A549 (cell line): Measurements from ENCODE around the gene TRIM59. TPM values are rescaled to one million over a fixed set of nuclear protein-coding genes. Genes with fewer than 3 reads are reported as not detected.

Experiments
- ATAC-seq, 2 experiments: fragments of 200-7000 bp in 1 of 2; fragments of >200 bp in 1 of 2; cut with Nextera tagmentation in 1 of 2; cut with Tn5 transposase in 1 of 2; 3 replicates each; pipeline versions ENCODE4 v1.8.0 to v1.9.1; 2018 to 2020; ENCODE audit warnings: mild to moderate bottlenecking in 1 of 2, moderate library complexity in 1 of 2
- CTCF ChIA-PET: fragments of 300-600 bp; sonication (Branson Sonifier 250); formaldehyde crosslinking; extraction: SDS; loops from one replicate; lab custom pipeline; 2021; ENCODE audit warnings: antibody characterized with exemption, inconsistent platforms; lab: Yijun Ruan, JAX
- POLR2A ChIA-PET: fragments of 350-600 bp; formaldehyde crosslinking; extraction: SDS; loops from one replicate; lab custom pipeline; 2021; ENCODE audit warnings: antibody characterized with exemption, inconsistent platforms; lab: Yijun Ruan, JAX
- DNase-seq, 2 experiments: peaks; one replicate each; pipeline versions ENCODE4 v3.0.0 to v3.0.0-alpha.2; 2011 to 2016; ENCODE audit warnings: low read depth in 1 of 2, low spot score in 1 of 2
- FAIRE-seq: peaks from 2 replicates; lab custom pipeline; 2011; peaks lifted over from hg19 to GRCh38; lab: Jason Lieb, UNC
- H3K27ac ChIP-seq, 2 experiments: fragments of >200 bp; sonication (Bioruptor Twin); formaldehyde crosslinking; 3 replicates each; pipeline ENCODE4 v1.5.1; 2016 to 2017
- H3K4me1 ChIP-seq: fragments of >200 bp; sonication (Bioruptor Twin); formaldehyde crosslinking; 3 replicates; pipeline ENCODE4 v1.6.1; 2016
- H3K4me2 ChIP-seq: fragments of >200 bp; sonication (Bioruptor Twin); formaldehyde crosslinking; 3 replicates; pipeline ENCODE4 v1.6.1; 2016
- H3K4me3 ChIP-seq: fragments of >200 bp; sonication (Bioruptor Twin); formaldehyde crosslinking; 3 replicates; pipeline ENCODE4 v1.5.1; 2016
- H3K9me3 ChIP-seq: fragments of >200 bp; sonication (Bioruptor Twin); formaldehyde crosslinking; 3 replicates; pipeline ENCODE4 v1.6.1; 2016
- CHD2 ChIP-seq: fragments of 150-350 bp; IDR thresholded peaks from 2 replicates; pipeline ENCODE4 v1.6.1; 2014; ENCODE audit warnings: low read length; ENCODE audit not compliant: partially characterized antibody
- CHD4 ChIP-seq: fragments of 200-600 bp; sonication (generic); IDR thresholded peaks from 2 replicates; pipeline ENCODE4 v1.6.1; 2016; ENCODE audit warnings: antibody characterized with exemption, mild to moderate bottlenecking, borderline replicate concordance
- GATA3 ChIP-seq: IDR thresholded peaks from 2 replicates; pipeline ENCODE4 v1.6.1; 2012; ENCODE audit warnings: borderline replicate concordance
- HDAC2 ChIP-seq: fragments of 200-600 bp; sonication (generic); IDR thresholded peaks from 2 replicates; pipeline ENCODE4 v1.6.1; 2016
- HOXB5 ChIP-seq: fragments of 250-450 bp; sonication (Bioruptor Pico); IDR thresholded peaks from 2 replicates; pipeline ENCODE4 v1.5.0; 2020; ENCODE audit warnings: mild to moderate bottlenecking, moderate library complexity
- JUN ChIP-seq, 2 experiments: fragments of >200 bp; sonication (Bioruptor Twin); formaldehyde crosslinking; IDR thresholded peaks; 2 replicates in 1 of 2; 3 replicates in 1 of 2; pipeline ENCODE4 v1.6.1; 2016 to 2017
- KDM1A ChIP-seq: fragments of 200-600 bp; sonication (generic); IDR thresholded peaks from 2 replicates; pipeline ENCODE4 v1.6.1; 2016; ENCODE audit warnings: low read depth, mild to moderate bottlenecking
- KDM5A ChIP-seq: fragments of 200-600 bp; sonication (generic); IDR thresholded peaks from 2 replicates; pipeline ENCODE4 v1.6.1; 2016; ENCODE audit warnings: antibody characterized with exemption, mild to moderate bottlenecking
- MAZ ChIP-seq: fragments of 150-350 bp; IDR thresholded peaks from 2 replicates; pipeline ENCODE4 v1.6.1; 2014; ENCODE audit warnings: antibody characterized with exemption, low read depth, low read length, borderline replicate concordance
- NR3C1 ChIP-seq: fragments of >200 bp; sonication (Bioruptor Twin); formaldehyde crosslinking; IDR thresholded peaks from 3 replicates; pipeline ENCODE4 v1.6.1; 2017
- POLR2A ChIP-seq: IDR thresholded peaks from 2 replicates; pipeline ENCODE4 v1.6.1; 2012; ENCODE audit warnings: mild to moderate bottlenecking, low read length
- POLR2AphosphoS2 ChIP-seq: conservative IDR thresholded peaks from 2 replicates; pipeline ENCODE4 v1.6.1; 2012; ENCODE audit warnings: low read length, improper control_type of control experiment, inconsistent platforms
- RCOR1 ChIP-seq: fragments of 150-350 bp; IDR thresholded peaks from 2 replicates; pipeline ENCODE4 v1.6.1; 2014; ENCODE audit warnings: antibody characterized with exemption, low read length, low read depth
- SMC3 ChIP-seq: fragments of >200 bp; sonication (Bioruptor Twin); formaldehyde crosslinking; IDR thresholded peaks from 3 replicates; pipeline ENCODE4 v1.6.1; 2018; ENCODE audit warnings: inconsistent platforms
- WGBS: methylation state at CpG from one replicate; pipeline ENCODE4 v1.1.6; 2017; ENCODE audit errors: missing lambda C conversion rate; 5-methylcytosine and 5-hydroxymethylcytosine counted together
- polyA plus RNA-seq, 4 experiments: library from polyadenylated mRNA; depleted of rRNA in 3 of 4; stranded (reverse); fragments of >200 nt; fragmentation: RNase III in 1 of 4; extraction: RNeasy Plus Mini Kit Qiagen cat#74134 plus additional on column Dnase treatment in 1 of 4; gene quantifications; 2 replicates in 3 of 4; 3 replicates in 1 of 4; pipeline ENCODE4 v1.2.3, GENCODE V29; 2011 to 2017
- TF ChIP-seq, protein P1 (sequence below): IDR thresholded peaks from 2 replicates; pipeline ENCODE4 v1.6.1; 2012
- TF ChIP-seq, protein P2 (sequence below): fragments of >200 bp; sonication (Bioruptor Twin); formaldehyde crosslinking; IDR thresholded peaks from 2 replicates; pipeline ENCODE4 v1.6.1; 2016
- TF ChIP-seq, protein P3 (sequence below): IDR thresholded peaks from 2 replicates; pipeline ENCODE4 v1.6.1; 2012; ENCODE audit warnings: low read depth, borderline replicate concordance
- TF ChIP-seq, protein P4 (sequence below): fragments of >200 bp; sonication (Bioruptor Twin); formaldehyde crosslinking; IDR thresholded peaks from 3 replicates; pipeline ENCODE4 v1.6.1; 2016

The TRIM59 gene
- polyA plus RNA-seq, 2 of the 4 experiments (the other 2 are of a cell fraction) = 10.9 to 12.1 TPM

DNA sequence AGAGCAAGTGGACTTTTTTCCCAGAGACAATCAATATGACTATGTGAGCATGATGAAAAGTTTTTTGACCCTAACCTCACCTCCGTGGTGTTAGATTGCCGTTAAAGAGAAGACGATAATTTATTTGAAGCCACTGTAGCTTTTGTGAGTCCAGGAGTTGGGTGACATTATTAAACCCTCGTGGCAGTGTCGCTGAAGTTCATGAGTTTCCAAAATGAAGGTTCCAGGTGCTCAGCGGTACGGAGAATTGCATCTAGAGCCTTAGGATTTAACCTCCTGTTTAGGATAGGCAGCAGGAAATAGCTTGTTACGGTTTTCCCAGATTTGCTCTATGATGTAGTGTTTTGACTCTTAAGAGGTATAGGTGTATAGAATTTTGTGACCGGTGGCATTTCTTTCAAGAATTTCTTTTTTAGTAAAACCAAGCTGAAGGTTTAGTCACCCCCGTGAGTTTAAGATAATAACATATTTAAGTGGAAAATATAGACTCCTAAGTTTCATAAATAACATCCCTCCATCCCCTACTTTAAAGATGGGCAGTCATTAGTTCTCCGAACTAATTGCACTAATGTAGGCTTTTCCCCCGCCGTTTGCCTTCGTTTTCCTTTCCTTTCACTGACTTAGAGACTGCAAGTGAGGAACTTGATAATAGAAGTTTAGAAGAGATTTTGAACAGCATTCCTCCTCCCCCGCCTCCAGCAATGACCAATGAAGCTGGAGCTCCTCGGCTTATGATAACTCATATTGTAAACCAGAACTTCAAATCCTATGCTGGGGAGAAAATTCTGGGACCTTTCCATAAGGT lies 48.1 kb downstream of the TRIM59 start:
- TF ChIP-seq, protein P1, sequence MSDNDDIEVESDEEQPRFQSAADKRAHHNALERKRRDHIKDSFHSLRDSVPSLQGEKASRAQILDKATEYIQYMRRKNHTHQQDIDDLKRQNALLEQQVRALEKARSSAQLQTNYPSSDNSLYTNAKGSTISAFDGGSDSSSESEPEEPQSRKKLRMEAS = 0 out of 2 replicates have a peak, but pooled peaks have one; percentile 21
- no peak for TF ChIP-seq MAZ
- no peak for TF ChIP-seq JUN (IDR thresholded peaks at IDR 0.05)
- ChIA-PET POLR2A (no interaction called here), CTCF (interaction anchor here (1.4 kb wide), 1 partner anchor 11 kb away, joined by 12 read pairs; no protein-coding TSS in a partner anchor)
- Histone ChIP-seq H3K4me3 (peak overlapping the region; percentile 90), H3K27ac (peak overlapping the region; percentile 92 to 95), H3K4me2 (peak overlapping the region; percentile 82), H3K4me1 (peaks cover 33% of the 10 kb centered on the region), H3K9me3 (no peaks in the 10 kb centered on the region)
- no peak for ATAC-seq
- no peak for FAIRE-seq
- DNase-seq = peak in 1 of 2 experiments; percentile 52
- WGBS = 2% methylated on average over 16 of the region's 16 CpGs

DNA sequence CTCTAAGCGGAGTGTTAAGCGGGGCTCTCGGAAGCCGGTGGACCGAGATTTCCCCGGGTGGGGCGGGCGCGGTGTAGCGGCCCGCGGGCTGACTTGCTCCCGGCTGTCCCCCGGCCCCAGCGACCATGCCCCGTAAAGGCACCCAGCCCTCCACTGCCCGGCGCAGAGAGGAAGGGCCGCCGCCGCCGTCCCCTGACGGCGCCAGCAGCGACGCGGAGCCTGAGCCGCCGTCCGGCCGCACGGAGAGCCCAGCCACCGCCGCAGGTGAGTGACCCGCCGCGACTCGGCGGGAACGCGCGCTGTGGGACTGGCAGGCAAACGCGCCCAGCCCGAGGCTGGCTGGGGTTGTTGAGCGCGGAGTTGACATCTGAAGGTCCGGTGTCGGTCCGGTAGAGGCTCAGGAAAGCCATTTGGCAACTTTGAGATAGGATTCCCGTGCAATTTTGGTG lies 48.9 kb downstream of the TRIM59 start:
- Histone ChIP-seq H3K27ac (peak overlapping the region; percentile 92 to 95), H3K4me1 (peaks cover 28% of the 10 kb centered on the region), H3K4me2 (peak overlapping the region; percentile 82), H3K4me3 (peak overlapping the region; percentile 90), H3K9me3 (no peaks in the 10 kb centered on the region)
- POLR2A ChIA-PET = interaction anchor here (1.4 kb wide), 1 partner anchor 9 kb away, joined by 8 read pairs; no protein-coding TSS in a partner anchor
- DNase-seq = no peak
- peak; percentile 24 to 32 for ATAC-seq
- FAIRE-seq = no peak
- WGBS = 2% methylated on average over 29 of the region's 51 CpGs
- TF ChIP-seq, protein P2, sequence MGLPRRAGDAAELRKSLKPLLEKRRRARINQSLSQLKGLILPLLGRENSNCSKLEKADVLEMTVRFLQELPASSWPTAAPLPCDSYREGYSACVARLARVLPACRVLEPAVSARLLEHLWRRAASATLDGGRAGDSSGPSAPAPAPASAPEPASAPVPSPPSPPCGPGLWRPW = no peak
- CTCF ChIA-PET = interaction anchor here (1.0 to 1.4 kb wide), 2 partner anchors 10 to 11 kb away, joined by 3 to 12 read pairs; no protein-coding TSS in a partner anchor

DNA sequence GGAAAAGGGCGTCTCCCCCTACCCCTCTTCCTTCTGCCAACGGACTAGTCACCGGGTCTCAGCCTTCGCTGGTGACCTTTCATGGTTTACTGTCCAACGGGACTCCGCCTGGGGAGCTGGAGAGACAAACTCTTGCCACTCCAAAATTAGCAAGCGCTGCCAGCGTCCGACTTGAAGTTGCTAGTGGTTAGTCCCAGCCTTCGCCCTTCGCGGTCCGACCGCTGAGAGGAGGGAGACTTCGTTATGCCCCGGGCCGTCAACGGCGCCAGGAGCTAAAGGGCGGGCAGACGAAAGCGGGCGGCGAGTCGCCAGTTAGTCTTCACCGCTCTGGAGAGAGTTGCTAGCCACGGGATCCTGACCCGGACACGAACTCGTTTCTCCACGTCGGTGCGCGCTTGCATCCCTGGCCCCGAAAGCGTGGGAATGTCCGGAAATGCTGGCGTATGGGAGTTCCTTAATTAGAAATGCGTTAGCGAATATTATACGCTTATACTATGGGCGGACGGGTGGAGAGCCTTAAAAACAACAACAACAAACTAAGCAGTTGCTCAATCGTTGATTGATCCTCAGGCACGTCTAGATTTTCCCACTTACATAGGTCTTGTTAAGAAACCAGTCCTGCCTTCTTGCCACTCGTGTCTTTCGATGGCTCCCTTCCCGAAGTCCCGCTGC lies 49.4 kb downstream of the TRIM59 start:
- DNase-seq (peak in 1 of 2 experiments; percentile 42), ATAC-seq (peak; percentile 44 to 53), FAIRE-seq (no peak)
- Histone ChIP-seq H3K9me3 (no peaks in the 10 kb centered on the region), H3K4me2 (peak overlapping the region; percentile 82), H3K27ac (peak overlapping the region; percentile 92 to 95), H3K4me1 (peaks cover 22% of the 10 kb centered on the region), H3K4me3 (peak overlapping the region; percentile 90)
- TF ChIP-seq, protein P3, sequence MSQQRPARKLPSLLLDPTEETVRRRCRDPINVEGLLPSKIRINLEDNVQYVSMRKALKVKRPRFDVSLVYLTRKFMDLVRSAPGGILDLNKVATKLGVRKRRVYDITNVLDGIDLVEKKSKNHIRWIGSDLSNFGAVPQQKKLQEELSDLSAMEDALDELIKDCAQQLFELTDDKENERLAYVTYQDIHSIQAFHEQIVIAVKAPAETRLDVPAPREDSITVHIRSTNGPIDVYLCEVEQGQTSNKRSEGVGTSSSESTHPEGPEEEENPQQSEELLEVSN = no peak
- TF ChIP-seq, protein P2 = no peak
- TF ChIP-seq HOXB5 (CRISPR knock-in tag) (no peak), SMC3 (no peak)
- CTCF ChIA-PET = interaction anchor here (0.7 to 1.0 kb wide), 2 partner anchors 11 to 237 kb away, joined by 3 read pairs; no protein-coding TSS in a partner anchor
- POLR2A ChIA-PET = interaction anchor here (0.7 to 1.4 kb wide), 2 partner anchors 10 to 49 kb away, joined by 3 to 8 read pairs; partner anchors contain the start of gene TRIM59
- under 1% methylated on average over 36 of the region's 49 CpGs for WGBS

DNA sequence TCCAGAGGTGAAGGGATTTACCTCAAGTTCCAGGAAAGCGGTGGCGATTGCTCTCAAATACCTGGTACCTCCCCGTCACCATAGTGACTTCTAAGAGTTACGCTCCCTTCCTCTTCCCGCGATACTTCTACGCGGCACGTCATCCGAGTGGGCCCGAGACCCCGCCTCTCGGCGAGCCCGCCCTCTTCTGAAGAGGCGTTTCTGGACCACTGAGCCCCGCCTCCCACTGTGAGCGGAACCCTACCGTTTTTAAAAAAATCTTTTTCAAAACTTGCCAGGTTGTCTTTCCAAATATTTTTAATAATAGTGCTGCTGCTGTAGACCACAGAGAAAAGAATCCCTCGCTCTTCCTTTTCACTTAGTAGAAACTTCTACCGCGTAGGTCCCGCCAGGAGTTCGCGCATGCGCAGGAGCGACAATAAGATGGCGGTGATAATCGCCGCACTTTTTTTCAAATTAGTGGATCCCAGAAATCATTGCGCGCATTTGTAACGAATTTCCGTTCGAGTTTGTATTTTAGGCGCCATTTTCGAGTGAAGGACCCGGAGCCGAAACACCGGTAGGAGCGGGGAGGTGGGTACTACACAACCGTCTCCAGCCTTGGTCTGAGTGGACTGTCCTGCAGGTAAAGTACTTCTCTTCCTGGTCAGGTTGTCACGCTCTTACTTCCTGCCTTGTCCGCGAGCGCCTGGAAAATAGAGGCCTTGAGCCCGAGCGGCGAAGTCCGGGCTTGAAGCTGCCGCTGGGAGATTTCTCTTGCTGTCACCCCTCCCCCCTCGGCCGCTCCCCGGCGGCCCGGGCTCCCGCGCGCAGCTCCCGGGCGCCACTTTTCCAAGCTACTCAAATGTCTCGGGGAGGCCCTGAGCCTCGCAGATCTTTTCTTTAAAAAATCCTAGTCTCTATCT lies 50.2 kb downstream of the TRIM59 start, which contains the start of the genes IFT80 and SMC4:
Gene IFT80 (minus strand): TSS at position 101 of the 905 bp plus-strand sequence. CDS start 14,625 bp downstream, outside the sequence.
Gene SMC4 (plus strand): TSS at position 526 of the 905 bp plus-strand sequence. CDS start 1,177 bp downstream, outside the sequence.
- no peak for FAIRE-seq
- ChIA-PET POLR2A (interaction anchor here (0.7 to 1.4 kb wide), 2 partner anchors 11 to 50 kb away, joined by 3 to 8 read pairs; partner anchors contain the start of gene TRIM59), CTCF (interaction anchor here (0.7 to 1.0 kb wide), 2 partner anchors 12 to 236 kb away, joined by 3 read pairs; no protein-coding TSS in a partner anchor)
- peaks cover 14% of the 10 kb centered on the region for H3K4me1 ChIP-seq
- peak; percentile 90 to 96 for DNase-seq
- H3K4me3 ChIP-seq = peak within 1 kb of the TSS; percentile 90
- peak within 1 kb of the TSS; percentile 92 to 95 for H3K27ac ChIP-seq
- H3K4me2 ChIP-seq = peak within 1 kb of the TSS; percentile 85
- 1% methylated on average over 57 of the region's 63 CpGs for WGBS
- no peaks in the 10 kb centered on the region for H3K9me3 ChIP-seq
- ATAC-seq = peak; percentile 90 to 95
- TF ChIP-seq, protein P4, sequence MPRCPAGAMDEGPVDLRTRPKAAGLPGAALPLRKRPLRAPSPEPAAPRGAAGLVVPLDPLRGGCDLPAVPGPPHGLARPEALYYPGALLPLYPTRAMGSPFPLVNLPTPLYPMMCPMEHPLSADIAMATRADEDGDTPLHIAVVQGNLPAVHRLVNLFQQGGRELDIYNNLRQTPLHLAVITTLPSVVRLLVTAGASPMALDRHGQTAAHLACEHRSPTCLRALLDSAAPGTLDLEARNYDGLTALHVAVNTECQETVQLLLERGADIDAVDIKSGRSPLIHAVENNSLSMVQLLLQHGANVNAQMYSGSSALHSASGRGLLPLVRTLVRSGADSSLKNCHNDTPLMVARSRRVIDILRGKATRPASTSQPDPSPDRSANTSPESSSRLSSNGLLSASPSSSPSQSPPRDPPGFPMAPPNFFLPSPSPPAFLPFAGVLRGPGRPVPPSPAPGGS = 0 out of 3 replicates have a peak, but pooled peaks have one; percentile 18
- peak; percentile 83; the same call in 1 of the 2 replicates for TF ChIP-seq HDAC2
- TF ChIP-seq GATA3 = 0 out of 2 replicates have a peak, but pooled peaks have one; percentile 21
- no peak for TF ChIP-seq RCOR1
- TF ChIP-seq JUN (IDR thresholded peaks at IDR 0.05) = peak; percentile 70 to 79; a peak in 2 of 5 replicates
- no peak; the same call in 1 of the 2 replicates for TF ChIP-seq MAZ
- no peak for TF ChIP-seq NR3C1
- TF ChIP-seq CHD4 = no peak
- peak; percentile 74; the same call in 1 of the 2 replicates for TF ChIP-seq KDM5A
- no peak for TF ChIP-seq POLR2AphosphoS2
- no peak for TF ChIP-seq SMC3
- peak; percentile 94 for TF ChIP-seq CHD2
- TF ChIP-seq KDM1A = no peak; the same call in 1 of the 2 replicates
- TF ChIP-seq POLR2A = peak; percentile 69
